Measurements from ENCODE around the gene KDM4B. TPM values are rescaled to one million over a fixed set of nuclear protein-coding genes. Genes with fewer than 3 reads are reported as not detected.

The KDM4B gene
- total and polyA plus RNA-seq, 7 donors: 7.2 to 46.5 (median 21.4) TPM

GRCh38 chr19:5106971-5107370 lies 138.1 kb downstream of the KDM4B start:
- Histone ChIP-seq H3K27ac (peak overlapping the region in 3 of 4 donors; percentile 18 to 66 (median 53)), H3K9me3 (no peaks in the 10 kb centered on the region), H3K4me1 (peaks cover 0 to 51% (median 33%) of the 10 kb centered on the region in 4 donors), H3K36me3 (peaks cover under 1 to 32% (median 8%) of the 10 kb centered on the region in 4 donors), H3K4me3 (no peak overlapping the region), H3K27me3 (no peaks in the 10 kb centered on the region)
- intact Hi-C loops (cut with DNase I): no loop called here
- TF ChIP-seq EP300 (IDR thresholded peaks at IDR 0.05) (no peak), POLR2AphosphoS5 (IDR thresholded peaks at IDR 0.05) (no peak), POLR2A (IDR thresholded peaks at IDR 0.05) (no peak), CTCF (IDR thresholded peaks at IDR 0.05) (no peak)
- DNase-seq: no peak
- WGBS, 2 donors: 94 to 95% methylated on average over 19 of the region's 19 CpGs

GRCh38 chr19:5107432-5108122 lies 138.7 kb downstream of the KDM4B start:
- 85 to 93% methylated on average over 21 of the region's 21 CpGs for WGBS, 2 donors
- TF ChIP-seq POLR2AphosphoS5 (IDR thresholded peaks at IDR 0.05) (no peak), EP300 (IDR thresholded peaks at IDR 0.05) (no peak), CTCF (IDR thresholded peaks at IDR 0.05) (no peak), POLR2A (IDR thresholded peaks at IDR 0.05) (no peak)
- peak overlapping the region in 3 of 4 donors; percentile 18 to 66 (median 53) for H3K27ac ChIP-seq
- no peak overlapping the region for H3K4me3 ChIP-seq
- peaks cover 0 to 46% (median 29%) of the 10 kb centered on the region in 4 donors for H3K4me1 ChIP-seq
- no peak for DNase-seq
- intact Hi-C loops (cut with DNase I): no loop called here
- peaks cover 6 to 38% (median 12%) of the 10 kb centered on the region in 4 donors for H3K36me3 ChIP-seq
- H3K9me3 ChIP-seq: no peaks in the 10 kb centered on the region
- no peaks in the 10 kb centered on the region for H3K27me3 ChIP-seq

GRCh38 chr19:5108123-5108596 lies 139.2 kb downstream of the KDM4B start:
- Histone ChIP-seq H3K4me3 (no peak overlapping the region), H3K27ac (peak overlapping the region in 2 of 4 donors; percentile 53 to 66), H3K36me3 (peaks cover 6 to 44% (median 16%) of the 10 kb centered on the region in 4 donors), H3K9me3 (no peaks in the 10 kb centered on the region), H3K4me1 (peaks cover 0 to 40% (median 23%) of the 10 kb centered on the region in 4 donors), H3K27me3 (no peaks in the 10 kb centered on the region)
- intact Hi-C loops (cut with DNase I): no loop called here
- no peak for DNase-seq
- WGBS, 2 donors: 91 to 92% methylated on average over 12 of the region's 12 CpGs
- TF ChIP-seq POLR2AphosphoS5 (IDR thresholded peaks at IDR 0.05) (no peak), POLR2A (IDR thresholded peaks at IDR 0.05) (no peak), EP300 (IDR thresholded peaks at IDR 0.05) (no peak), CTCF (IDR thresholded peaks at IDR 0.05) (no peak)

GRCh38 chr19:5108866-5109265 lies 140.0 kb downstream of the KDM4B start:
- peaks cover 6 to 49% (median 16%) of the 10 kb centered on the region in 4 donors for H3K36me3 ChIP-seq
- TF ChIP-seq POLR2AphosphoS5 (IDR thresholded peaks at IDR 0.05) (no peak), CTCF (IDR thresholded peaks at IDR 0.05) (no peak), POLR2A (IDR thresholded peaks at IDR 0.05) (no peak), EP300 (IDR thresholded peaks at IDR 0.05) (no peak)
- WGBS, 2 donors: 97% methylated on average over 13 of the region's 13 CpGs

More at GRCh38 chr19:5108866-5109265, 140.0 kb downstream of the KDM4B start:
- DNase-seq: no peak
- Histone ChIP-seq H3K4me1 (peaks cover 0 to 33% (median 16%) of the 10 kb centered on the region in 4 donors), H3K27ac (no peak overlapping the region), H3K27me3 (no peaks in the 10 kb centered on the region), H3K9me3 (no peaks in the 10 kb centered on the region), H3K4me3 (no peak overlapping the region)
- intact Hi-C loops (cut with DNase I): no loop called here
